ENCODE results near the gene MED22.
A peak's percentile ranks its signal among the peaks of the same experiment; 100 is the strongest.

Gene MED22

GRCh38 chr9:133357656-133358055 lies 9.7 kb upstream of the MED22 start:
- POLR2A ChIA-PET: no interaction called here
- no peak for DNase-seq
- H3K27ac ChIP-seq (ENCODE audit: insufficient read depth in 1 of 2, low read depth in 1 of 2, low read length in 2 of 2, poor library complexity in 1 of 2, severe bottlenecking in 2 of 2): no peak overlapping the region
- H3K4me1 ChIP-seq (ENCODE audit: control extremely low read depth in 1 of 4, control insufficient read depth in 4 of 4, insufficient read depth in 4 of 4, low read length in 3 of 4): peaks cover 3 to 22% (median 21%) of the 10 kb centered on the region in 4 experiments
- H3K9me3 ChIP-seq (ENCODE audit: control extremely low read depth in 1 of 5, control insufficient read depth in 4 of 5, insufficient read depth in 2 of 5, low read depth in 1 of 5, low read length in 4 of 5): no peaks in the 10 kb centered on the region
- CTCF ChIA-PET: interaction anchor here (0.7 to 7.2 kb wide), 9 partner anchors 9 to 331 kb away, joined by 3 to 75 read pairs (median 4); no protein-coding TSS in a partner anchor
- H3K27me3 ChIP-seq (replicated peaks in 2 of 5; ENCODE audit: control insufficient read depth in 4 of 5, insufficient read depth in 5 of 5, low read length in 4 of 5): no peaks in the 10 kb centered on the region
- H3K4me3 ChIP-seq (ENCODE audit: control insufficient read depth in 1 of 7, extremely low read depth in 1 of 7, insufficient read depth in 4 of 7, low read depth in 2 of 7, low read length in 6 of 7): peak overlapping the region in 1 of 7 experiments; percentile 86
- H3K36me3 ChIP-seq (ENCODE audit: control insufficient read depth in 4 of 4, insufficient read depth in 4 of 4, low read length in 3 of 4): peaks cover 7 to 55% (median 34%) of the 10 kb centered on the region in 4 experiments
- WGBS (ENCODE audit: insufficient coverage): over 99% methylated on average over 14 of the region's 14 CpGs

- no peaks in the 10 kb centered on the region for H3K27me3 ChIP-seq (replicated peaks in 2 of 5; ENCODE audit: control insufficient read depth in 4 of 5, insufficient read depth in 5 of 5, low read length in 4 of 5)
- CTCF ChIA-PET: interaction anchor here (0.9 to 7.2 kb wide), 12 partner anchors 10 to 176 kb away, joined by 3 to 75 read pairs (median 4); no protein-coding TSS in a partner anchor
- DNase-seq: peak; percentile 67 to 88 (median 71)
Observed at GRCh38 chr9:133356391-133357091, 8.6 kb upstream of the MED22 start, which contains the start of the genes SURF1 and SURF2. TSS of gene SURF1 (minus strand) at chr9:133356487. CDS start at chr9:133356453, 34 bp downstream. TSS of gene SURF2 (plus strand) at chr9:133356550. CDS start at chr9:133356593, 43 bp downstream.

GRCh38 chr9:133355881-133356357 lies 8.0 kb upstream of the MED22 start:
- DNase-seq: peak; percentile 29 to 82 (median 70)
- peaks cover 10 to 55% (median 36%) of the 10 kb centered on the region in 4 experiments for H3K36me3 ChIP-seq (ENCODE audit: control insufficient read depth in 4 of 4, insufficient read depth in 4 of 4, low read length in 3 of 4)
- peak overlapping the region; percentile 37 to 89 (median 84) for H3K4me3 ChIP-seq (ENCODE audit: control insufficient read depth in 1 of 7, extremely low read depth in 1 of 7, insufficient read depth in 4 of 7, low read depth in 2 of 7, low read length in 6 of 7)
- ChIA-PET POLR2A (interaction anchor here (0.6 to 1.3 kb wide), 2 partner anchors 8 to 9 kb away, joined by 3 to 5 read pairs; partner anchors contain the start of genes MED22 and RPL7A), CTCF (interaction anchor here (0.6 to 7.2 kb wide), 15 partner anchors 10 to 1031 kb away, joined by 3 to 75 read pairs (median 6); no protein-coding TSS in a partner anchor)
- H3K9me3 ChIP-seq (ENCODE audit: control extremely low read depth in 1 of 5, control insufficient read depth in 4 of 5, insufficient read depth in 2 of 5, low read depth in 1 of 5, low read length in 4 of 5): no peaks in the 10 kb centered on the region
- under 1% methylated on average over 19 of the region's 31 CpGs for WGBS (ENCODE audit: insufficient coverage)
- peaks cover 3 to 22% (median 21%) of the 10 kb centered on the region in 4 experiments for H3K4me1 ChIP-seq (ENCODE audit: control extremely low read depth in 1 of 4, control insufficient read depth in 4 of 4, insufficient read depth in 4 of 4, low read length in 3 of 4)
- H3K27ac ChIP-seq (ENCODE audit: insufficient read depth in 1 of 2, low read depth in 1 of 2, low read length in 2 of 2, poor library complexity in 1 of 2, severe bottlenecking in 2 of 2): peak overlapping the region; percentile 50 to 85
- H3K27me3 ChIP-seq (replicated peaks in 2 of 5; ENCODE audit: control insufficient read depth in 4 of 5, insufficient read depth in 5 of 5, low read length in 4 of 5): no peaks in the 10 kb centered on the region

More at GRCh38 chr9:133356391-133357091, 8.6 kb upstream of the MED22 start, which contains the start of the genes SURF1 and SURF2:
- Histone ChIP-seq H3K4me3 (ENCODE audit: control insufficient read depth in 1 of 7, extremely low read depth in 1 of 7, insufficient read depth in 4 of 7, low read depth in 2 of 7, low read length in 6 of 7) (peak within 1 kb of the TSS; percentile 37 to 89 (median 84)), H3K27ac (ENCODE audit: insufficient read depth in 1 of 2, low read depth in 1 of 2, low read length in 2 of 2, poor library complexity in 1 of 2, severe bottlenecking in 2 of 2) (peak within 1 kb of the TSS; percentile 50 to 85), H3K36me3 (ENCODE audit: control insufficient read depth in 4 of 4, insufficient read depth in 4 of 4, low read length in 3 of 4) (peaks cover 9 to 55% (median 34%) of the 10 kb centered on the region in 4 experiments), H3K9me3 (ENCODE audit: control extremely low read depth in 1 of 5, control insufficient read depth in 4 of 5, insufficient read depth in 2 of 5, low read depth in 1 of 5, low read length in 4 of 5) (no peaks in the 10 kb centered on the region), H3K4me1 (ENCODE audit: control extremely low read depth in 1 of 4, control insufficient read depth in 4 of 4, insufficient read depth in 4 of 4, low read length in 3 of 4) (peaks cover 3 to 22% (median 21%) of the 10 kb centered on the region in 4 experiments)
- POLR2A ChIA-PET: interaction anchor here (1.3 kb wide), 1 partner anchor 9 kb away, joined by 5 read pairs; the partner anchor contains the start of genes MED22 and RPL7A
- WGBS (ENCODE audit: insufficient coverage): 2% methylated on average over 45 of the region's 78 CpGs

- POLR2A ChIA-PET: no interaction called here
- Histone ChIP-seq H3K27me3 (replicated peaks in 2 of 5; ENCODE audit: control insufficient read depth in 4 of 5, insufficient read depth in 5 of 5, low read length in 4 of 5) (no peaks in the 10 kb centered on the region), H3K27ac (ENCODE audit: insufficient read depth in 1 of 2, low read depth in 1 of 2, low read length in 2 of 2, poor library complexity in 1 of 2, severe bottlenecking in 2 of 2) (no peak overlapping the region), H3K36me3 (ENCODE audit: control insufficient read depth in 4 of 4, insufficient read depth in 4 of 4, low read length in 3 of 4) (peaks cover 16 to 55% (median 37%) of the 10 kb centered on the region in 4 experiments), H3K9me3 (ENCODE audit: control extremely low read depth in 1 of 5, control insufficient read depth in 4 of 5, insufficient read depth in 2 of 5, low read depth in 1 of 5, low read length in 4 of 5) (no peaks in the 10 kb centered on the region), H3K4me3 (ENCODE audit: control insufficient read depth in 1 of 7, extremely low read depth in 1 of 7, insufficient read depth in 4 of 7, low read depth in 2 of 7, low read length in 6 of 7) (peak overlapping the region in 1 of 7 experiments; percentile 86), H3K4me1 (ENCODE audit: control extremely low read depth in 1 of 4, control insufficient read depth in 4 of 4, insufficient read depth in 4 of 4, low read length in 3 of 4) (peaks cover 3 to 25% (median 23%) of the 10 kb centered on the region in 4 experiments)
- CTCF ChIA-PET: interaction anchor here (1.1 to 7.2 kb wide), 8 partner anchors 9 to 168 kb away, joined by 3 to 75 read pairs (median 6); no protein-coding TSS in a partner anchor
- 93% methylated on average over 7 of the region's 7 CpGs for WGBS (ENCODE audit: insufficient coverage)
- DNase-seq: no peak
Observed at GRCh38 chr9:133354766-133355165, 6.8 kb upstream of the MED22 start.

GRCh38 chr9:133353548-133353947 lies 5.6 kb upstream of the MED22 start:
- Histone ChIP-seq H3K4me3 (ENCODE audit: control insufficient read depth in 1 of 7, extremely low read depth in 1 of 7, insufficient read depth in 4 of 7, low read depth in 2 of 7, low read length in 6 of 7) (no peak overlapping the region), H3K27ac (ENCODE audit: insufficient read depth in 1 of 2, low read depth in 1 of 2, low read length in 2 of 2, poor library complexity in 1 of 2, severe bottlenecking in 2 of 2) (no peak overlapping the region), H3K27me3 (replicated peaks in 2 of 5; ENCODE audit: control insufficient read depth in 4 of 5, insufficient read depth in 5 of 5, low read length in 4 of 5) (no peaks in the 10 kb centered on the region), H3K4me1 (ENCODE audit: control extremely low read depth in 1 of 4, control insufficient read depth in 4 of 4, insufficient read depth in 4 of 4, low read length in 3 of 4) (peaks cover 7 to 38% (median 34%) of the 10 kb centered on the region in 4 experiments), H3K9me3 (ENCODE audit: control extremely low read depth in 1 of 5, control insufficient read depth in 4 of 5, insufficient read depth in 2 of 5, low read depth in 1 of 5, low read length in 4 of 5) (no peaks in the 10 kb centered on the region), H3K36me3 (ENCODE audit: control insufficient read depth in 4 of 4, insufficient read depth in 4 of 4, low read length in 3 of 4) (peaks cover 19 to 61% (median 39%) of the 10 kb centered on the region in 4 experiments)
- WGBS (ENCODE audit: insufficient coverage): 100% methylated on average over 5 of the region's 5 CpGs
- no peak for DNase-seq
- CTCF ChIA-PET: interaction anchor here (0.6 to 2.7 kb wide), 3 partner anchors 12 to 178 kb away, joined by 3 to 15 read pairs (median 4); no protein-coding TSS in a partner anchor
- POLR2A ChIA-PET: no interaction called here

- Histone ChIP-seq H3K36me3 (ENCODE audit: control insufficient read depth in 4 of 4, insufficient read depth in 4 of 4, low read length in 3 of 4) (peaks cover 19 to 58% (median 38%) of the 10 kb centered on the region in 4 experiments), H3K27me3 (replicated peaks in 2 of 5; ENCODE audit: control insufficient read depth in 4 of 5, insufficient read depth in 5 of 5, low read length in 4 of 5) (no peaks in the 10 kb centered on the region), H3K9me3 (ENCODE audit: control extremely low read depth in 1 of 5, control insufficient read depth in 4 of 5, insufficient read depth in 2 of 5, low read depth in 1 of 5, low read length in 4 of 5) (no peaks in the 10 kb centered on the region), H3K27ac (ENCODE audit: insufficient read depth in 1 of 2, low read depth in 1 of 2, low read length in 2 of 2, poor library complexity in 1 of 2, severe bottlenecking in 2 of 2) (no peak overlapping the region), H3K4me3 (ENCODE audit: control insufficient read depth in 1 of 7, extremely low read depth in 1 of 7, insufficient read depth in 4 of 7, low read depth in 2 of 7, low read length in 6 of 7) (no peak overlapping the region), H3K4me1 (ENCODE audit: control extremely low read depth in 1 of 4, control insufficient read depth in 4 of 4, insufficient read depth in 4 of 4, low read length in 3 of 4) (peaks cover 7 to 42% (median 34%) of the 10 kb centered on the region in 4 experiments)
- POLR2A ChIA-PET: no interaction called here
- CTCF ChIA-PET: interaction anchor here (0.6 to 5.3 kb wide), 3 partner anchors 11 to 177 kb away, joined by 3 to 30 read pairs (median 4); no protein-coding TSS in a partner anchor
- no peak for DNase-seq
- WGBS (ENCODE audit: insufficient coverage): 94% methylated on average over 6 of the region's 8 CpGs
Observed at GRCh38 chr9:133352635-133353340, 4.9 kb upstream of the MED22 start.
